Activated CD8-positive, alpha-beta T cell treated with anti-CD3 and anti-CD28 coated beads for 36 hours (primary cell): ENCODE measurements around the gene TTC16. TPM values are rescaled to one million over a fixed set of nuclear protein-coding genes. Genes with fewer than 3 reads are reported as not detected.

Experiments
- ATAC-seq: fragments of 200-7000 bp; cut with Tn5 transposase; one replicate; pipeline ENCODE4 v1.10.0; 2021; ENCODE audit warnings: mild to moderate bottlenecking, moderate library complexity
- CTCF ChIA-PET: fragments of 350-600 bp; sonication (Branson Sonifier 250); formaldehyde crosslinking; loops from one replicate; lab custom pipeline; 2021; ENCODE audit warnings: antibody characterized with exemption; lab: Charles Lee
- POLR2A ChIA-PET: fragments of 350-600 bp; sonication (Branson Sonifier 250); formaldehyde crosslinking; loops from one replicate; lab custom pipeline; 2021; ENCODE audit warnings: antibody characterized with exemption; lab: Charles Lee
- DNase-seq: peaks from one replicate; pipeline ENCODE4 v3.0.0-alpha.2; 2020
- H3K27ac Mint-ChIP-seq: one replicate; pipeline ENCODE4 v1.8.0; 2021; ENCODE audit warnings: mild to moderate bottlenecking, mixed read lengths
- H3K27me3 Mint-ChIP-seq: one replicate; pipeline ENCODE4 v1.8.0; 2021; ENCODE audit warnings: mixed read lengths
- H3K36me3 Mint-ChIP-seq: one replicate; pipeline ENCODE4 v1.8.0; 2021; ENCODE audit warnings: low read depth, mixed read lengths
- H3K4me1 Mint-ChIP-seq: one replicate; pipeline ENCODE4 v1.8.0; 2021; ENCODE audit warnings: low read depth, mixed read lengths
- H3K4me3 Mint-ChIP-seq: one replicate; pipeline ENCODE4 v1.8.0; 2021; ENCODE audit warnings: mild to moderate bottlenecking, moderate library complexity, mixed read lengths
- H3K9me3 Mint-ChIP-seq: one replicate; pipeline ENCODE4 v1.8.0; 2021; ENCODE audit warnings: mixed read lengths
- CTCF ChIP-seq: fragments of 200-600 bp; IDR thresholded peaks from one replicate; pipeline ENCODE4 v1.8.0; 2022; ENCODE audit warnings: antibody characterized with exemption, mild to moderate bottlenecking
- intact Hi-C: fragments of 100-400 bp; cut with micrococcal nuclease; formaldehyde crosslinking; loops from one replicate; pipeline ENCODE4 v1.10.0; 2022
- total RNA-seq, 2 experiments: library from RNA; stranded (reverse); gene quantifications; one replicate each; pipeline ENCODE4 v1.2.3, GENCODE V29; 2021

Gene TTC16
- total RNA-seq, 2 experiments from 2014 or later: 2.1 to 2.3 TPM

DNA sequence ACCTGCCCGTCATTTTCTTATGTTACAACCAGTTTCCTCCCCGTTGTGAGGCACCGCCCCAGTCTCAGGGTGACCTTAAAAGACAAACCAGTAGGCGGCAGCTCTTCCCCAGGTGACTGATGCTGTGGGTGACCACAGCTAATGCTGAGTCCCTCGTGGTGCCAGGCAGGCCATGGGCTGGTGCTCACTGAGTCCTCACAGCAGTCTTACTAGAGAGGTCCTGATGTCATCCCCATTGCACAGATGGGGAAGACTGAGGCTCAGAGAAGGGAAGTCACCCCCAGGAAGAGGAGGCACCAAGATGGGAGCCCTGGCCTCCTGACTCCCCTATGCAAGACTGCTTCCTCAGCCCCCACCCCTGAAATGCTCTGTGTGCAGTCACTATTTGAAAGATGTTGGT, 8.1 kb upstream of the TTC16 start:
- ATAC-seq (peak; percentile 86), DNase-seq (peak; percentile 66)
- intact Hi-C loops: no loop called here
- Mint-ChIP-seq H3K27me3 (no peaks in the 10 kb centered on the region), H3K4me3 (no peak overlapping the region), H3K36me3 (peaks cover 2% of the 10 kb centered on the region), H3K4me1 (peaks cover 21% of the 10 kb centered on the region), H3K27ac (no peak overlapping the region), H3K9me3 (peaks cover 2% of the 10 kb centered on the region)
- TF ChIP-seq CTCF: no peak
- POLR2A ChIA-PET: no interaction called here
- CTCF ChIA-PET: interaction anchor here (1.0 kb wide), 1 partner anchor 162 kb away, joined by 3 read pairs; no protein-coding TSS in a partner anchor

- H3K36me3 Mint-ChIP-seq: peaks cover 2% of the 10 kb centered on the region
- no peak overlapping the region for H3K4me3 Mint-ChIP-seq
- CTCF ChIA-PET: interaction anchor here (1.3 kb wide), 1 partner anchor 26 kb away, joined by 4 read pairs; the partner anchor contains the start of gene TOR2A
- no peak for ATAC-seq
- H3K4me1 Mint-ChIP-seq: peaks cover 24% of the 10 kb centered on the region
- POLR2A ChIA-PET: interaction anchor here (1.4 kb wide), 1 partner anchor 15 kb away, joined by 4 read pairs; no protein-coding TSS in a partner anchor
- TF ChIP-seq CTCF: no peak
- intact Hi-C loops: no loop called here
- H3K27ac Mint-ChIP-seq: no peak overlapping the region
- DNase-seq: no peak
- H3K9me3 Mint-ChIP-seq: peaks cover 2% of the 10 kb centered on the region
- no peaks in the 10 kb centered on the region for H3K27me3 Mint-ChIP-seq
Measured at GRCh38 chr9:127708952-127709587, 6.8 kb upstream of the TTC16 start.

GRCh38 chr9:127710204-127710783, 5.6 kb upstream of the TTC16 start:
- ChIA-PET POLR2A (interaction anchor here (1.0 to 1.4 kb wide), 2 partner anchors 16 to 287 kb away, joined by 4 read pairs; no protein-coding TSS in a partner anchor), CTCF (interaction anchor here (1.1 kb wide), 1 partner anchor 11 kb away, joined by 3 read pairs; no protein-coding TSS in a partner anchor)
- no peak for DNase-seq
- no peak overlapping the region for H3K4me3 Mint-ChIP-seq
- H3K27me3 Mint-ChIP-seq: no peaks in the 10 kb centered on the region
- no peak for ATAC-seq
- peaks cover 2% of the 10 kb centered on the region for H3K9me3 Mint-ChIP-seq
- no peak overlapping the region for H3K27ac Mint-ChIP-seq
- intact Hi-C loops: no loop called here
- H3K4me1 Mint-ChIP-seq: peaks cover 28% of the 10 kb centered on the region
- no peak for TF ChIP-seq CTCF
- peaks cover 2% of the 10 kb centered on the region for H3K36me3 Mint-ChIP-seq

- Mint-ChIP-seq H3K9me3 (peaks cover 2% of the 10 kb centered on the region), H3K27ac (no peak overlapping the region), H3K4me3 (no peak overlapping the region), H3K4me1 (peaks cover 32% of the 10 kb centered on the region), H3K27me3 (no peaks in the 10 kb centered on the region), H3K36me3 (peaks cover 2% of the 10 kb centered on the region)
- intact Hi-C loops: no loop called here
- POLR2A ChIA-PET: interaction anchor here (0.6 to 1.6 kb wide), 5 partner anchors 10 to 288 kb away, joined by 3 to 7 read pairs (median 3); no protein-coding TSS in a partner anchor
- TF ChIP-seq CTCF: no peak
- CTCF ChIA-PET: interaction anchor here (1.3 kb wide), 1 partner anchor 23 kb away, joined by 4 read pairs; no protein-coding TSS in a partner anchor
- ATAC-seq: no peak
- peak; percentile 34 for DNase-seq
Measured at GRCh38 chr9:127711226-127711701, 4.6 kb upstream of the TTC16 start.
